ENCODE data around the gene TMPRSS4. TPM values are rescaled to one million over a fixed set of nuclear protein-coding genes. Genes with fewer than 3 reads are reported as not detected.

The TMPRSS4 gene
- total RNA-seq, 1 donor from 2014 or later = not detected

DNA sequence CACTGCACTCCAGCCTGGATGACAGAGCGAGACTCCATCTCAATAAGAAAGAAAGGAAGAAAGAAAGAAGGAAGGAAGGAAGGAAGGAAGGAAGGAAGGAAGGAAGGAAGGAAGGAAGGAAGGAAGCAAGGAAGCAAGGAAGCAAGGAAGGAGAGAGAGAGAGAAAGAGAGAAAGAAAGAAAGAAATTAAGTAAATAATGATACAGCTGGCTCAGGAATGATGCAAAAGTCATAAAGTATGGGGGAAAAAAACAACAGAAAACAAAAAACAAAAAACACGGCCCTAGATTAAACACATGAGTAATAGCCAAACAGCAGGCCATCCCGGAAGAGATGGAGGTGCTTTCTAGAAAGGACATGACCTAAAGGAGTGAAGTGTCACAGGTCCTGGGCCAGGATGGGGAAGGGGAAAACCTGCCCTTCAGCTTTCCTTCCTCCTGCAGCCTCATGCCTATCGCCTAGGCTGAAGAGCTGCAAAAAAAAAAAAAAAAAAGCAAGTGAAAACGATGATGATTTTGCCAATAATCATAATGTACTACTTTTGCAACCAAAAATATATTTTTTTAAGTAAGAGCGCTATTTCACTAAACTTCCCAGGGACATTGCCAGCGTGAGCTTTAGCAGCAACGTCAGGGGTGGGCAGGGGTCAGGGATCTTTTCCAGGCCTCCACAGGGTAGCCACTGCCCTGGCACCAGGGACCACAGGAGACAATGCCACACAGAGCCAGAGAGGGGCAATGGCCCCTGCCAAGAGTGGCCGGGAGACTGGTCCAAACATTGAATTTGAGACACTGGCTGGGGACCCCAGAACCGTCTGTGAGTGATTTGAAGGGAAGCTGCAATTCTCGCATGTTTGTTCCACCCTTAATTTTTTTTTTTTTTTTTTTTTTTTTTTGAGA lies 28.2 kb upstream of the TMPRSS4 start:
- H4K20me1 ChIP-seq (ENCODE audit: insufficient read depth, low read length) = no peaks in the 10 kb centered on the region
- H3K79me2 ChIP-seq (ENCODE audit: insufficient read depth, low read length) = no peaks in the 10 kb centered on the region
- no peaks in the 10 kb centered on the region for H3K9me3 ChIP-seq (ENCODE audit: insufficient read depth, low read depth, low read length)
- no peak overlapping the region for H2AFZ ChIP-seq (ENCODE audit: low read depth, low read length)
- H3K9me3 Mint-ChIP-seq (ENCODE audit: unreplicated experiment) = no peaks in the 10 kb centered on the region
- DNase-seq (ENCODE audit: low read depth) = no peak
- H3K27ac Mint-ChIP-seq (ENCODE audit: unreplicated experiment) = no peak overlapping the region
- no peaks in the 10 kb centered on the region for H3K4me1 Mint-ChIP-seq (ENCODE audit: low read depth, unreplicated experiment)
- peaks cover 46% of the 10 kb centered on the region for H3K27me3 Mint-ChIP-seq (ENCODE audit: low read depth, unreplicated experiment)
- no peaks in the 10 kb centered on the region for H3K4me1 ChIP-seq (ENCODE audit: insufficient read depth, low read length)
- no peaks in the 10 kb centered on the region for H3K36me3 Mint-ChIP-seq (ENCODE audit: low read depth, unreplicated experiment)
- H3K4me2 ChIP-seq (ENCODE audit: low read length) = no peak overlapping the region
- H3K4me3 ChIP-seq (ENCODE audit: insufficient read depth, low read depth, low read length) = no peak overlapping the region
- TF ChIP-seq, protein P1, sequence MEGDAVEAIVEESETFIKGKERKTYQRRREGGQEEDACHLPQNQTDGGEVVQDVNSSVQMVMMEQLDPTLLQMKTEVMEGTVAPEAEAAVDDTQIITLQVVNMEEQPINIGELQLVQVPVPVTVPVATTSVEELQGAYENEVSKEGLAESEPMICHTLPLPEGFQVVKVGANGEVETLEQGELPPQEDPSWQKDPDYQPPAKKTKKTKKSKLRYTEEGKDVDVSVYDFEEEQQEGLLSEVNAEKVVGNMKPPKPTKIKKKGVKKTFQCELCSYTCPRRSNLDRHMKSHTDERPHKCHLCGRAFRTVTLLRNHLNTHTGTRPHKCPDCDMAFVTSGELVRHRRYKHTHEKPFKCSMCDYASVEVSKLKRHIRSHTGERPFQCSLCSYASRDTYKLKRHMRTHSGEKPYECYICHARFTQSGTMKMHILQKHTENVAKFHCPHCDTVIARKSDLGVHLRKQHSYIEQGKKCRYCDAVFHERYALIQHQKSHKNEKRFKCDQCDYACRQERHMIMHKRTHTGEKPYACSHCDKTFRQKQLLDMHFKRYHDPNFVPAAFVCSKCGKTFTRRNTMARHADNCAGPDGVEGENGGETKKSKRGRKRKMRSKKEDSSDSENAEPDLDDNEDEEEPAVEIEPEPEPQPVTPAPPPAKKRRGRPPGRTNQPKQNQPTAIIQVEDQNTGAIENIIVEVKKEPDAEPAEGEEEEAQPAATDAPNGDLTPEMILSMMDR (IDR thresholded peaks at IDR 0.05; ENCODE audit: insufficient read depth, low read depth, low read length) = no peak
- no peak for TF ChIP-seq EZH2 (IDR thresholded peaks at IDR 0.05; ENCODE audit: insufficient read depth, low read length)
- H3K27me3 ChIP-seq (ENCODE audit: insufficient read depth, low read length) = peaks cover 10% of the 10 kb centered on the region
- no peak overlapping the region for H3K27ac ChIP-seq (ENCODE audit: low read depth, low read length)
- no peaks in the 10 kb centered on the region for H3K36me3 ChIP-seq (ENCODE audit: insufficient read depth, low read length)
- no peak overlapping the region for H3K4me3 Mint-ChIP-seq (ENCODE audit: unreplicated experiment)
- no peak for FAIRE-seq
- H3K9ac ChIP-seq (ENCODE audit: low read length) = no peak overlapping the region

DNA sequence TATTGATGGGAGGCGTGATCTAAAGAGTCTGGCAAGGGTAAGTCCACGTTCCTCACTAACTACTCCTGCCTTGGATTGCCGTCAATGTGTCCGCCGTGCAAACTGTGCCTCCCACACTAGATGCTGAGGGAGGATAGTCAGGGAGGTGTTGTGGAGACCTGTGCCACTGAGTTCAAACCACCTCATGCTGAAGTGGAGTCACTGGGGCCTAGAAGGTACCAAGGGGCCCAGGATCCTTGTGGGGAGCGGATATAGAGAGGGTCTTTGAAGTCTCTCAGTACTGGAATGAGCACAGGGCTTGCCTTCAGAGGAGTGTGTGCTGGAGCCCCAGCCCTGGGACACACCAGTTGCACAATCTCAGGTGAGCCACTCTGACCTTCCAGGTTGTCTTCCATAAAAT lies 27.1 kb upstream of the TMPRSS4 start:
- Histone ChIP-seq H3K27me3 (ENCODE audit: insufficient read depth, low read length) (peaks cover 10% of the 10 kb centered on the region), H3K4me3 (ENCODE audit: insufficient read depth, low read depth, low read length) (no peak overlapping the region), H3K4me2 (ENCODE audit: low read length) (no peak overlapping the region), H3K79me2 (ENCODE audit: insufficient read depth, low read length) (no peaks in the 10 kb centered on the region), H2AFZ (ENCODE audit: low read depth, low read length) (no peak overlapping the region), H3K27ac (ENCODE audit: low read depth, low read length) (no peak overlapping the region), H3K9me3 (ENCODE audit: insufficient read depth, low read depth, low read length) (no peaks in the 10 kb centered on the region), H3K36me3 (ENCODE audit: insufficient read depth, low read length) (no peaks in the 10 kb centered on the region), H4K20me1 (ENCODE audit: insufficient read depth, low read length) (no peaks in the 10 kb centered on the region), H3K4me1 (ENCODE audit: insufficient read depth, low read length) (no peaks in the 10 kb centered on the region), H3K9ac (ENCODE audit: low read length) (no peak overlapping the region)
- H3K4me1 Mint-ChIP-seq (ENCODE audit: low read depth, unreplicated experiment) = no peaks in the 10 kb centered on the region
- H3K27me3 Mint-ChIP-seq (ENCODE audit: low read depth, unreplicated experiment) = peaks cover 41% of the 10 kb centered on the region
- DNase-seq (ENCODE audit: low read depth) = no peak
- H3K4me3 Mint-ChIP-seq (ENCODE audit: unreplicated experiment) = no peak overlapping the region
- no peak overlapping the region for H3K27ac Mint-ChIP-seq (ENCODE audit: unreplicated experiment)
- no peak for FAIRE-seq
- no peaks in the 10 kb centered on the region for H3K36me3 Mint-ChIP-seq (ENCODE audit: low read depth, unreplicated experiment)
- H3K9me3 Mint-ChIP-seq (ENCODE audit: unreplicated experiment) = no peaks in the 10 kb centered on the region
- TF ChIP-seq, protein P1 (IDR thresholded peaks at IDR 0.05; ENCODE audit: insufficient read depth, low read depth, low read length) = no peak
- TF ChIP-seq EZH2 (IDR thresholded peaks at IDR 0.05; ENCODE audit: insufficient read depth, low read length) = no peak

Measured in astrocyte (in vitro differentiated cells and primary cell).